ENCODE results near the gene CCDC169. TPM values are rescaled to one million over a fixed set of nuclear protein-coding genes. Genes with fewer than 3 reads are reported as not detected.

Gene CCDC169
- total RNA-seq, 1 donor from 2014 or later = 3.2 TPM

DNA sequence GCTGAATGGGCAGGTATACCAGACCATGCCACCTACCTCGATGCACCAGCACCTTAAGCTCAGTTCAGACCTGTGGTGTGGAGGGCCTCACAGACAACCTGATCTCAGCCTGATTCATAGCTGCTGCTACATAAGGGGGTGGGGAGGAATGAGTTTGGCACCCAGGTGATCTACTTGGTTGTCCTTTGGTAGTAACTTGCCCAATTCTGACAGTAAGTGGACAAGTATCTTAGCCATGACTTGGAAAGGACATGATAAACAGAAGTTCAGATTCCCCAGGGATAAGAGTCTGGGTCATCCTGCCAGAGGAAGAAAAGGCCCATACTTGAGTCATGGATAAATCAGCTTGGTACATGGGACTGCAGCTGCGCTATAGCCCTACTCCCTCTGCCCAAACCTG is 54.9 kb downstream of the CCDC169 start:
- TF ChIP-seq CTCF (conservative IDR thresholded peaks at IDR 0.05; ENCODE audit: low read depth, low read length) = no peak
- no peak for DNase-seq (ENCODE audit: low read depth)
- no peak overlapping the region for H3K4me3 ChIP-seq (ENCODE audit: low read depth, low read length)

DNA sequence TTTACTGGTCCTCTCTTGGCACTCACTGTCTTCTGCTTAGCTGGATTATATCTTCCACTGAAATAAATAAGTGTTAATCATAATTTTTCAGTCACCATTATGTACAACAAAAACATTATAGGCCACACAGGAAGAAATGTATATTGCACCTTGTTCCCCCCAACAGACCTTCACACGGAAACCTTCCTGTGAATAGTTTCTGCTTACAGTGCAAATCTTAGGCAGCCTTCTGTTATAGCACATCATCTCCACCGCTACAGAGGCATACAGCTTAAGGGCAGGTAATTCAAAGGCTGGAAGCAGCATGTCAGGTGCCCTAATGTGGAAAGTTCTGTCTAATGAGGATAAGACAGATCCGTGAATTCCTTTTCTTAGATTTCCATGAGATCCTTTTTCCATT is 66.4 kb downstream of the CCDC169 start:
- no peak for TF ChIP-seq CTCF (conservative IDR thresholded peaks at IDR 0.05; ENCODE audit: low read depth, low read length)
- DNase-seq (ENCODE audit: low read depth) = no peak
- H3K4me3 ChIP-seq (ENCODE audit: low read depth, low read length) = no peak overlapping the region

GRCh38 chr13:36224730-36225129 is 72.9 kb downstream of the CCDC169 start:
- no peak for DNase-seq (ENCODE audit: low read depth)
- TF ChIP-seq CTCF (conservative IDR thresholded peaks at IDR 0.05; ENCODE audit: low read depth, low read length) = no peak
- H3K4me3 ChIP-seq (ENCODE audit: low read depth, low read length) = no peak overlapping the region

GRCh38 chr13:36219883-36220282 is 77.7 kb downstream of the CCDC169 start:
- no peak overlapping the region for H3K4me3 ChIP-seq (ENCODE audit: low read depth, low read length)
- no peak for DNase-seq (ENCODE audit: low read depth)
- no peak for TF ChIP-seq CTCF (conservative IDR thresholded peaks at IDR 0.05; ENCODE audit: low read depth, low read length)

GRCh38 chr13:36217456-36217855 is 80.2 kb downstream of the CCDC169 start:
- TF ChIP-seq CTCF (conservative IDR thresholded peaks at IDR 0.05; ENCODE audit: low read depth, low read length) = no peak
- no peak overlapping the region for H3K4me3 ChIP-seq (ENCODE audit: low read depth, low read length)
- DNase-seq (ENCODE audit: low read depth) = no peak

GRCh38 chr13:36214163-36214921 is 83.3 kb downstream of the CCDC169 start, which contains the start of gene SOHLH2:
Gene SOHLH2, minus strand, starts transcription at chr13:36214556. Its CDS starts 30 bp downstream, at chr13:36214526.
- DNase-seq (ENCODE audit: low read depth) = no peak
- H3K4me3 ChIP-seq (ENCODE audit: low read depth, low read length) = no peak within 1 kb of the TSS
- no peak for TF ChIP-seq CTCF (conservative IDR thresholded peaks at IDR 0.05; ENCODE audit: low read depth, low read length)

GRCh38 chr13:36212789-36213188 is 84.8 kb downstream of the CCDC169 start:
- no peak overlapping the region for H3K4me3 ChIP-seq (ENCODE audit: low read depth, low read length)
- no peak for DNase-seq (ENCODE audit: low read depth)
- TF ChIP-seq CTCF (conservative IDR thresholded peaks at IDR 0.05; ENCODE audit: low read depth, low read length) = no peak
